GM12878 (cell line): Measurements from ENCODE around the gene CFAP53. TPM values are rescaled to one million over a fixed set of nuclear protein-coding genes. Genes with fewer than 3 reads are reported as not detected.

ENCODE experiments used
- ATAC-seq: fragments of 200-7000 bp; cut with Tn5 transposase; 3 replicates; pipeline ENCODE4 v1.9.1; 2020; ENCODE audit warnings: mild to moderate bottlenecking, moderate library complexity
- BruUV-seq: library from RNA; stranded (reverse); fragments of 400-500 nt; replicated peaks from 2 replicates; lab custom pipeline; 2021; lab: Mats Ljungman, UMichigan
- CTCF ChIA-PET: fragments of 300-600 bp; sonication (Branson Sonifier 250); formaldehyde crosslinking; extraction: SDS; loops from one replicate; lab custom pipeline; 2021; ENCODE audit warnings: inconsistent platforms; lab: Yijun Ruan, JAX
- POLR2A ChIA-PET: fragments of 350-600 bp; formaldehyde crosslinking; extraction: SDS; loops from one replicate; lab custom pipeline; 2021; ENCODE audit warnings: inconsistent platforms; lab: Charles Lee
- RAD21 ChIA-PET: fragments of 300-600 bp; sonication (Branson Sonifier 250); formaldehyde crosslinking; loops from one replicate; lab custom pipeline; 2023; ENCODE audit warnings: antibody characterized with exemption; ENCODE audit not compliant: unreplicated experiment; lab: Charles Lee
- SMC1A ChIA-PET: fragments of 300-600 bp; sonication (Branson Sonifier 250); formaldehyde crosslinking; loops from one replicate; lab custom pipeline; 2023; ENCODE audit not compliant: unreplicated experiment, uncharacterized antibody; lab: Charles Lee
- DNase-seq: peaks from one replicate; pipeline ENCODE4 v3.0.0-alpha.2; 2011; ENCODE audit warnings: low read depth, low spot score
- FAIRE-seq: peaks from 3 replicates; lab custom pipeline; 2011; peaks lifted over from hg19 to GRCh38; lab: Jason Lieb, UNC
- H2AFZ ChIP-seq: 2 replicates; pipeline ENCODE4 v1.6.0; 2011; ENCODE audit warnings: low read depth, low read length, control low read depth; ENCODE audit not compliant: control insufficient read depth
- H3K27ac ChIP-seq: 2 replicates; pipeline ENCODE4 v1.5.1; 2011; ENCODE audit warnings: control low read depth; ENCODE audit not compliant: control insufficient read depth, insufficient read depth
- H3K27me3 ChIP-seq, 2 experiments: replicated peaks in 1 of 2; 2 replicates each; pipeline versions ENCODE4 v1.6.0 to v1.6.1; 2011; ENCODE audit warnings: low read length in 1 of 2; ENCODE audit not compliant: control insufficient read depth in 2 of 2, insufficient read depth in 2 of 2
- H3K36me3 ChIP-seq, 2 experiments: 2 replicates each; pipeline ENCODE4 v1.5.1; 2011; ENCODE audit warnings: low read length in 1 of 2; ENCODE audit not compliant: control insufficient read depth in 2 of 2, insufficient read depth in 2 of 2
- H3K4me1 ChIP-seq: 2 replicates; pipeline ENCODE4 v1.6.1; 2011; ENCODE audit warnings: mild to moderate bottlenecking, low read length, moderate library complexity, mixed read lengths; ENCODE audit not compliant: control insufficient read depth, insufficient read depth
- H3K4me2 ChIP-seq: 2 replicates; pipeline ENCODE4 v1.6.0; 2011; ENCODE audit warnings: control low read depth; ENCODE audit not compliant: control insufficient read depth, insufficient read depth
- H3K4me3 ChIP-seq: fragments of 200-600 bp; sonication (generic); 2 replicates; pipeline ENCODE4 v1.5.1; 2016
- H3K79me2 ChIP-seq: 2 replicates; pipeline ENCODE4 v1.6.0; 2011; ENCODE audit warnings: low read length; ENCODE audit not compliant: control insufficient read depth, insufficient read depth
- H3K9ac ChIP-seq: 2 replicates; pipeline ENCODE4 v1.8.0; 2011; ENCODE audit warnings: low read length, control low read depth, mixed read lengths; ENCODE audit not compliant: control insufficient read depth, insufficient read depth
- H3K9me3 ChIP-seq: replicated peaks from 3 replicates; pipeline ENCODE4 v1.5.1; 2011; ENCODE audit warnings: mild to moderate bottlenecking, low read length; ENCODE audit not compliant: control insufficient read depth, insufficient read depth
- H4K20me1 ChIP-seq: 2 replicates; pipeline ENCODE4 v1.6.0; 2011; ENCODE audit not compliant: control insufficient read depth, insufficient read depth
- MEF2A ChIP-seq: IDR thresholded peaks from 2 replicates; pipeline ENCODE4 v1.6.1; 2011; ENCODE audit warnings: low read depth, mild to moderate bottlenecking, low read length, moderate library complexity; ENCODE audit not compliant: insufficient read depth
- YY1 ChIP-seq: IDR thresholded peaks from 2 replicates; pipeline ENCODE4 v1.6.1; 2011; ENCODE audit warnings: low read depth, mild to moderate bottlenecking, low read length
- WGBS: methylation state at CpG from one replicate; pipeline ENCODE4 v1.1.6; 2016; ENCODE audit warnings: low lambda C conversion rate; ENCODE audit not compliant: insufficient replicate concordance, insufficient coverage; ENCODE audit errors: missing lambda C conversion rate; 5-methylcytosine and 5-hydroxymethylcytosine counted together
- in situ Hi-C: fragments of 300-500 bp; cut with MboI; formaldehyde crosslinking; loops from 9 replicates; pipeline ENCODE4 v1.14.3; 2018; ENCODE audit warnings: mixed read lengths
- intact Hi-C: fragments of 100-400 bp; cut with micrococcal nuclease; formaldehyde crosslinking; loops from one replicate; pipeline ENCODE4 v1.14.2; 2022; ENCODE audit not compliant: unreplicated experiment
- polyA plus RNA-seq, 11 experiments: library from polyadenylated mRNA; depleted of rRNA in 4 of 11; unstranded in 6 of 11; stranded (reverse) in 5 of 11; fragments of >200 nt; fragmentation: Nextera tagmentation in 4 of 11; fragmentation: Illumina TruSeq in 1 of 11; extraction: Ambion mirVana in 4 of 11; extraction: Trizol in 1 of 11; gene quantifications; 1 replicate in 1 of 11; 2 replicates in 10 of 11; pipeline versions ENCODE4 v1.2.1 to v1.2.3, GENCODE V29; 2011 to 2016; ENCODE audit warnings: inconsistent platforms in 2 of 11, missing spikeins in 2 of 11, low read depth in 1 of 11
- total RNA-seq, 4 experiments: library from RNA; depleted of rRNA in 3 of 4; stranded (reverse); fragments of >200 nt in 3 of 4; fragmentation: Illumina TruSeq in 1 of 4; extraction: Trizol in 1 of 4; gene quantifications; 2 replicates each; pipeline versions ENCODE4 v1.2.1 to v1.2.3, GENCODE V29; 2013 to 2021
- TF ChIP-seq, protein P1 (sequence below): fragments of 450-650 bp; formaldehyde crosslinking; IDR thresholded peaks from 2 replicates; pipeline ENCODE4 v1.4.0; 2022; ENCODE audit warnings: mild to moderate bottlenecking, moderate library complexity

Gene CFAP53
- total and polyA plus RNA-seq, 10 of the 15 experiments (the other 5 are each of a cell fraction or from before 2014, with no cell fraction given): 0.05 to 0.31 (median 0.12) TPM; not detected in 1

- peaks cover 15 to 34% of the 10 kb centered on the region in 2 experiments; a peak in 3 of 4 replicates for H3K36me3 ChIP-seq
- H3K27ac ChIP-seq: peak overlapping the region; percentile 73
- CTCF ChIA-PET: no interaction called here
- H3K79me2 ChIP-seq: peaks cover 23% of the 10 kb centered on the region
- H3K9ac ChIP-seq: peak overlapping the region; percentile 59
- RAD21 ChIA-PET: no interaction called here
- under 1% methylated on average over 27 of the region's 27 CpGs for WGBS
- H3K4me2 ChIP-seq: peak overlapping the region; percentile 86; the same call in 1 of the 2 replicates
- intact Hi-C loops (loop anchor here (1.0 to 10.0 kb wide), 3 partner anchors 28 to 1332 kb away; partner anchors contain the start of gene SMAD7), in situ Hi-C loops (loop anchor here (10.0 to 25.0 kb wide), 3 partner anchors 68 to 1475 kb away; no protein-coding TSS in a partner anchor)
- H3K9me3 ChIP-seq: no peaks in the 10 kb centered on the region
- peak overlapping the region; percentile 97 for H3K4me3 ChIP-seq
- H4K20me1 ChIP-seq: no peaks in the 10 kb centered on the region
- DNase-seq (no peak), ATAC-seq (peak; percentile 7), FAIRE-seq (no peak)
- peaks cover 11% of the 10 kb centered on the region for H3K4me1 ChIP-seq
- POLR2A ChIA-PET: no interaction called here
- no peaks in the 10 kb centered on the region for H3K27me3 ChIP-seq
- H2AFZ ChIP-seq: peak overlapping the region; percentile 90
- TF ChIP-seq MEF2A (no peak), YY1 (0 out of 2 replicates have a peak, but pooled peaks have one; percentile 1)
- TF ChIP-seq, protein P1, sequence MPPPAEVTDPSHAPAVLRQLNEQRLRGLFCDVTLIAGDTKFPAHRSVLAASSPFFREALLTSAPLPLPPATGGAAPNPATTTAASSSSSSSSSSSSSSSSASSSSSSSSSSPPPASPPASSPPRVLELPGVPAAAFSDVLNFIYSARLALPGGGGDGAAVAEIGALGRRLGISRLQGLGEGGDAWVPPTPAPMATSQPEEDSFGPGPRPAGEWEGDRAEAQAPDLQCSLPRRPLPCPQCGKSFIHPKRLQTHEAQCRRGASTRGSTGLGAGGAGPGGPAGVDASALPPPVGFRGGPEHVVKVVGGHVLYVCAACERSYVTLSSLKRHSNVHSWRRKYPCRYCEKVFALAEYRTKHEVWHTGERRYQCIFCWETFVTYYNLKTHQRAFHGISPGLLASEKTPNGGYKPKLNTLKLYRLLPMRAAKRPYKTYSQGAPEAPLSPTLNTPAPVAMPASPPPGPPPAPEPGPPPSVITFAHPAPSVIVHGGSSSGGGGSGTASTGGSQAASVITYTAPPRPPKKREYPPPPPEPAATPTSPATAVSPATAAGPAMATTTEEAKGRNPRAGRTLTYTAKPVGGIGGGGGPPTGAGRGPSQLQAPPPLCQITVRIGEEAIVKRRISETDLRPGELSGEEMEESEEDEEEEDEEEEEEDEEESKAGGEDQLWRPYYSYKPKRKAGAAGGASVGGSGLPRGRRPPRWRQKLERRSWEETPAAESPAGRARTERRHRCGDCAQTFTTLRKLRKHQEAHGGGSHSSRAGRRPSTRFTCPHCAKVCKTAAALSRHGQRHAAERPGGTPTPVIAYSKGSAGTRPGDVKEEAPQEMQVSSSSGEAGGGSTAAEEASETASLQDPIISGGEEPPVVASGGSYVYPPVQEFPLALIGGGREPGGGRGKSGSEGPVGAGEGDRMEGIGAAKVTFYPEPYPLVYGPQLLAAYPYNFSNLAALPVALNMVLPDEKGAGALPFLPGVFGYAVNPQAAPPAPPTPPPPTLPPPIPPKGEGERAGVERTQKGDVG (CRISPR knock-in tag): no peak
- SMC1A ChIA-PET: no interaction called here
- BruUV-seq: no TSS peak
These were observed 20.7 kb upstream of the CFAP53 start for GRCh38 chr18:50287028-50287440.
